Glutamatergic neuron (in vitro differentiated cells): ENCODE results near the gene NUMBL. TPM values are rescaled to one million over a fixed set of nuclear protein-coding genes. Genes with fewer than 3 reads are reported as not detected.

Source experiments
- DNase-seq: peaks from one replicate; pipeline ENCODE4 v3.0.0; 2022
- H3K27ac Mint-ChIP-seq: one replicate; pipeline ENCODE4 v1.8.0; 2020; ENCODE audit warnings: mild to moderate bottlenecking, mixed read lengths, inconsistent platforms; ENCODE audit not compliant: unreplicated experiment
- H3K27me3 Mint-ChIP-seq: one replicate; pipeline ENCODE4 v1.8.0; 2020; ENCODE audit warnings: mild to moderate bottlenecking, moderate library complexity, mixed read lengths, inconsistent platforms; ENCODE audit not compliant: unreplicated experiment
- H3K36me3 Mint-ChIP-seq: one replicate; pipeline ENCODE4 v1.8.0; 2020; ENCODE audit warnings: mild to moderate bottlenecking, mixed read lengths, inconsistent platforms; ENCODE audit not compliant: unreplicated experiment
- H3K4me1 Mint-ChIP-seq: one replicate; pipeline ENCODE4 v1.8.0; 2020; ENCODE audit warnings: mild to moderate bottlenecking, low read depth, mixed read lengths, inconsistent platforms; ENCODE audit not compliant: unreplicated experiment
- H3K4me3 Mint-ChIP-seq: one replicate; pipeline ENCODE4 v1.8.0; 2020; ENCODE audit warnings: mild to moderate bottlenecking, mixed read lengths, inconsistent platforms; ENCODE audit not compliant: unreplicated experiment
- H3K9me3 Mint-ChIP-seq: one replicate; pipeline ENCODE4 v1.8.0; 2020; ENCODE audit warnings: mild to moderate bottlenecking, moderate library complexity, mixed read lengths, inconsistent platforms; ENCODE audit not compliant: unreplicated experiment
- total RNA-seq: library from RNA; stranded (reverse); fragmentation: NEBNext Ultra II Directional; extraction: Animal tissue kit (Norgen Biotek cat#: 25700); gene quantifications from one replicate; pipeline ENCODE4 v1.2.1, GENCODE V29; 2021; ENCODE audit not compliant: unreplicated experiment
- TF ChIP-seq, protein P1 (sequence below): fragments of 200-600 bp; sonication (generic); IDR thresholded peaks from one replicate; pipeline ENCODE4 v1.5.0; 2021; ENCODE audit not compliant: partially characterized antibody, unreplicated experiment

The NUMBL gene
- total RNA-seq, 1 donor from 2014 or later, result 250 TPM

DNA sequence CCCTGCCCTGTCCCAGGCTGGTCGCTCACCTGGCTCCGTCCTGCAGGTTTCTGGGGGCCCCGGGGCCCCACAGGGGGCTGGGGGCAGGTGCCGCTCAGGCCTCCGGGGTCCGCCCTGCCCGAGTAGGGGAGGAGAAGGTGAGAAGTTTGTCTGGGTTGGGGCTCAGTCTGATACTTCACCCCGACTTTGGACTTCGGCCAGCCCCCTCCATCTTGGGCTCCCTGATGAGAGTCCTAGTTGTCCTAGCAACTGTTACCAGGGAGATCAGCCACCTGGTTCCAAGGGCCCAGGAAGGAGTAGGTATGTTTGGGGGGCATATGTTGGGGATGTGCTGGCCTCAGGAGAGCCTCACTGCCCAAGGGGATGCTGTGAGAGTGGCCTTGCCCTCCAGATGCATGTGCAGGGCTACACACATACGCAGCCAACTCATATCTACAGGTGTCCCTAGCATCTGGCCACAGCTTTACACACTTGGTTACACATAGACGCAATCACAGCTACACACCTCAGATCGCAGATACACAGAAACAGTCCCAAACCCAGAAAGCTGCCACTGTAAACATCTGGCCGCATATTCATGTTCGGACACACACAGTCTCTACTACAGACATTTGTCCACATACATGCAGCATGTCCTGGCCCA lies 3.4 kb downstream of the NUMBL start:
- DNase-seq, result no peak
- Mint-ChIP-seq H3K4me1 (peaks cover 7% of the 10 kb centered on the region), H3K27ac (no peak overlapping the region), H3K36me3 (peaks cover 11% of the 10 kb centered on the region), H3K9me3 (peaks cover 10% of the 10 kb centered on the region), H3K4me3 (no peak overlapping the region), H3K27me3 (peaks cover 2% of the 10 kb centered on the region)
- TF ChIP-seq, protein P1, sequence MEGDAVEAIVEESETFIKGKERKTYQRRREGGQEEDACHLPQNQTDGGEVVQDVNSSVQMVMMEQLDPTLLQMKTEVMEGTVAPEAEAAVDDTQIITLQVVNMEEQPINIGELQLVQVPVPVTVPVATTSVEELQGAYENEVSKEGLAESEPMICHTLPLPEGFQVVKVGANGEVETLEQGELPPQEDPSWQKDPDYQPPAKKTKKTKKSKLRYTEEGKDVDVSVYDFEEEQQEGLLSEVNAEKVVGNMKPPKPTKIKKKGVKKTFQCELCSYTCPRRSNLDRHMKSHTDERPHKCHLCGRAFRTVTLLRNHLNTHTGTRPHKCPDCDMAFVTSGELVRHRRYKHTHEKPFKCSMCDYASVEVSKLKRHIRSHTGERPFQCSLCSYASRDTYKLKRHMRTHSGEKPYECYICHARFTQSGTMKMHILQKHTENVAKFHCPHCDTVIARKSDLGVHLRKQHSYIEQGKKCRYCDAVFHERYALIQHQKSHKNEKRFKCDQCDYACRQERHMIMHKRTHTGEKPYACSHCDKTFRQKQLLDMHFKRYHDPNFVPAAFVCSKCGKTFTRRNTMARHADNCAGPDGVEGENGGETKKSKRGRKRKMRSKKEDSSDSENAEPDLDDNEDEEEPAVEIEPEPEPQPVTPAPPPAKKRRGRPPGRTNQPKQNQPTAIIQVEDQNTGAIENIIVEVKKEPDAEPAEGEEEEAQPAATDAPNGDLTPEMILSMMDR, result no peak

DNA sequence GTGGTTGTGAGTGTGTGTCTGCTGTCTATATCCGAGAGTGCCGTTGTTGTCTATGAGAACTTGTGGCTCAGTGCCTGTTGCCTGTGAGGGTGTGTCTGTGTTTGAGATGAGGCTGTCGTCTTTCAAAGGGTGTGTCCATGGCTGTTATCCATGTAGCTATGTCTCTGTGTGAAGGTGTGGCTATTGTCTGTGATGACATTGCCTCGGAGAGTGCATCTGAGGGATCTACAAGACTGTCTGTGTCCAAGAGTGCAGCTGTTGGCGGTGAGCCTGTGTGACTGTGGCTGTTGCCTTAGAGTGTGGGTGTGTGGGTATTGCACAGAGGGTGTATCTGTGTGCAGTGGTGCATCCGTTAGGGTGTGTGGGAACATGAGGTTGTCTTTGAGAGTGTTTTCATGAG lies 4.9 kb downstream of the NUMBL start:
- DNase-seq, result no peak
- Mint-ChIP-seq H3K9me3 (peaks cover 2% of the 10 kb centered on the region), H3K27ac (peak overlapping the region; percentile 36), H3K27me3 (no peaks in the 10 kb centered on the region), H3K4me3 (peak overlapping the region; percentile 50), H3K4me1 (peaks cover 4% of the 10 kb centered on the region), H3K36me3 (peaks cover 11% of the 10 kb centered on the region)
- TF ChIP-seq, protein P1, result no peak

DNA sequence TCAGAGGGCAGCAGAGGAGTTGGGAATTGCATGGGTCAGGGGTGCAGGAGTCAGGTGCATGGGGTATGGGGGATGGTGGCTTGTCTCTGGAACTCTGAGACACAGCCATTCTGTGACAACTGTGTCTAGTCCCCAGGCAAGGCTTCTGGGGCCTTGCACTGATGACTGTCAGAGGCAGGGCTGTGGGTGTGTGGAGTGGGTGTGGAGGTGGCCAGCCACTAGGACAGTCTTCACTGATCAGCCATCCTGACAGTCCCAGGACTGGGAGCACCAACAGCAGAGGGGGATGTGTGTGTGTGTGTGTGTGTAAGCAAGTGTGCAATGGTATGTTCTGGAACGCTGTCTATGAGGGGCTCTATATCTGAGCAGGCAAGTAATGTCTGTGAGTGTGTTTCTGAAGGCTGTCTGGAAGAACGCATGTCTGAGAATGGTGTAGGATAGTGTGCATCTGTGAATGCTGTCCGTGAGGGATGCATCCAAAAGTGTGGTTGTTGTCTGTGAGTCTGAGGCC lies 5.4 kb downstream of the NUMBL start:
- TF ChIP-seq, protein P1, result no peak
- Mint-ChIP-seq H3K4me1 (peaks cover 4% of the 10 kb centered on the region), H3K9me3 (peaks cover 2% of the 10 kb centered on the region), H3K27ac (peak overlapping the region; percentile 36), H3K27me3 (no peaks in the 10 kb centered on the region), H3K4me3 (peak overlapping the region; percentile 50), H3K36me3 (peaks cover 11% of the 10 kb centered on the region)
- DNase-seq, result no peak

DNA sequence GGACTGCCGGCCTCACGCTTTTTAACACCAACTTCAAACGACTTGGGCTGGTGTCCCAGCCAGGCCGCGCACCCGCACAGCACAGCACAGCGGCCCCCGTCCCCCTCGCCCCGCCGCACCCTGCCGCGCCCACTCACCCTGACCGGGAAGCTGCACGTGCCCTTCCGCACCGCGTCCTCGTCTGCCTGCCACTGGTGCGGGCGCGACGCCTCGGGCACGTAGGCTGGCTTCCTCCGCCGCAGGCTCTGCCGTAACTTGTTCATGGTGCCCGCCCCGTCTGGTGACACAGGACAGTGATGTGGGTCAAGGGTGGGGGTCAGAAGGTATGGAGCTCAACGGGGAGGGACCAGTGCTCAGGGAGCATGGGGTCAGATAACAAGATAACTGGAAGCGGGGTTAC lies 6.2 kb downstream of the NUMBL start:
- DNase-seq, result no peak
- TF ChIP-seq, protein P1, result no peak
- Mint-ChIP-seq H3K4me1 (peaks cover 4% of the 10 kb centered on the region), H3K36me3 (peaks cover 11% of the 10 kb centered on the region), H3K4me3 (no peak overlapping the region), H3K27ac (no peak overlapping the region), H3K27me3 (peaks cover 2% of the 10 kb centered on the region), H3K9me3 (peaks cover 2% of the 10 kb centered on the region)

DNA sequence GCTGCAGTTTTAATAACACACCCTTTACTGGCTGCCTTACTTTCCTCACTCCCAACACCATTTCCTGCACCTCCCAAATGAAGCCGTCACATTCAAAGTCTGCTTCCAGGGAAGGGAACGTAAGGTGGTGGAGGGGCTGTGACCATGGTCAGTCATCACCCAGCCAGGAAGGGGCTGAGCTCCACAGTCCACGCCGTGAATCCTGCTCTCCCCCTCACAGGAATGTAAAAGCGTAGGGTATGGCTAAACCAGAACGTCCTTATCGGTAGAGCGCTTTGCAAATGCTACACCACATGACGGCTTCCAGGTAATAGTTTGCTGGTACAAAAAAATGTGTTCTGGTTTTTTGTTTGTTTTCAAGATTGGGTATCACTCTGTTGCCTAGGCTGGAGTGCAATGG lies 7.0 kb downstream of the NUMBL start:
- DNase-seq, result no peak
- peaks cover 11% of the 10 kb centered on the region for H3K36me3 Mint-ChIP-seq

More for the DNA sequence above, 7.0 kb downstream of the NUMBL start:
- H3K9me3 Mint-ChIP-seq, result peaks cover 2% of the 10 kb centered on the region
- TF ChIP-seq, protein P1, result no peak
- no peak overlapping the region for H3K4me3 Mint-ChIP-seq
- H3K27me3 Mint-ChIP-seq, result peaks cover 2% of the 10 kb centered on the region
- H3K4me1 Mint-ChIP-seq, result peaks cover 4% of the 10 kb centered on the region
- H3K27ac Mint-ChIP-seq, result no peak overlapping the region
